Renal cortex interstitium (tissue), 11 donors: Measurements from ENCODE around the gene GAL3ST3. TPM values are rescaled to one million over a fixed set of nuclear protein-coding genes. Genes with fewer than 3 reads are reported as not detected.

Experiments
- DNase-seq, 11 donors: peaks; one replicate each; pipeline ENCODE4 v3.0.0-alpha.2; 2013; ENCODE audit warnings: low read depth in 9 of 11, low spot score in 4 of 11; ENCODE audit errors: extremely low read depth in 1 of 11
- polyA plus RNA-seq, 3 donors: library from polyadenylated mRNA; unstranded; fragments of 120-200 nt; gene quantifications; one replicate each; pipeline ENCODE4 v1.2.1, GENCODE V29; 2013; ENCODE audit not compliant: insufficient read length in 3 of 3

GAL3ST3 gene
- polyA plus RNA-seq, 3 donors: 3.6 to 6.7 (median 6.6) TPM

DNA sequence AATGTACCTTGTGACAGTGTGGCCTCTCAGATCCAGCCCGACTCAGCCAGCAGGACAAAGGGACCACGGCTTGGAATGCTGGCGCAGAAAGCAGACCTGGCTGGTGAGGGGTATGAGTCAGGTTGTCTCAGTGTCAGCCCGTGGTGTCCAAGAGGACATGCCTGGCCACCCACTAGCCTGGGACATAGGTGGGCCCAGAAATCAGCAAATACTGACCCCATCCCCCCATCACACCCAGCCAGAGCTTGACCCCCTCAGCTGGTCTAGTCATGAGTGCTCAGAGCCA, 42.1 kb downstream of the GAL3ST3 start:
- no peak for DNase-seq

DNA sequence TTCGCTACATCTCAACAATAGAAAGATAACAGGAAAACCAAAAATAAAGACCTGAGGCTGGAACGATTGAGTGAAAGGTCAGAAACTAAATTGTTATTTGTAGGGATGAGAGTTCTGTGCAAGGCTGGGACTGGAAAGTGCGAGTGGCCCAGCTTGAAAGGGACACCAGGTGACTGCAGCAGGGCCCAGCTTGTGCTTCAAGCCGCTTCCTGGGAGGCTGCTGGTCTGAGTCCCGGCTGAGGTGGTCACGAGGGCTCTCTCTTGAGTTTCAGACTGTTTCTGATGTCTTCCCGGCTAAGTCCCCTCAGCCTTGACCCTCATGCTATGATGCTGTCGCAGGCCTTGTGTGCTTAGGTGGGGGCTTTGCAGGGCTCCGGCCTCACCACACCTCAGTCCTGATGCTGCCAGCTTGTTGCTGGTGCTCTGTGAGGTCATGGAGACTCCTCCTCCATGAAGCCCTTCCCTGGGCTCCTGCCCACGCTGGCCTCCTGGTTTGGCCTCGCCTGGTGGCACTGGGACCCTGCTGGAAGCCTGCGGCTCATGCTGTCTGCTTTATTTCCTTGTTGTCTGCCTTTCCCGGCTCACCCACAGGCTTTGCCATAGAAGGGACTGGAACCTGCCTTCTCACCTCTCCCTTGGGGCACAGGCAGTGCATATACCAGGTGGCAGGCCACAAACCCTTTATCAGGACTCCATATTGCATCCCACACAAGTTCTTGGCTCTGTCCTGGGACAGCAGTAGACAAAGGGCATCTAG, 42.6 kb downstream of the GAL3ST3 start:
- DNase-seq: no peak

DNA sequence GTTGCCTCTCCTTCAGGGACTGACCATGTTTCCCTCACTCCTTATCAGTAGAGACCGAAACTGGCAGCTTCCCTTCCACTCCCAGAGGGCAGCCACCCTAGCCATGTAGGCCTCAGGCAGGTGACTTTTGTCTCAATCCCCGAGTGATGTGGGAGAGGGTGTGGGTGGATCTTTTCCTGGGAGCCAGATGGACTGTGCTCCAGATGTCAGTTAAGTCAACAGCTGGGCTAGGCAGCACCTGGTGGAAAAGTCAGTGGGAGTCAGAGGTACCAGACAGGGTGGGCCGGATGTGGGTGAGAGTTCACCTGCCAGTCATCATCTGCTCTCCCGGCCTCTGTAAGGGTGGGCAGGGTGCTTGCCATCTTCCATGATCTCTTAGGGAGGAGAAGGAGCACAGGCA, 44.8 kb downstream of the GAL3ST3 start:
- no peak for DNase-seq

DNA sequence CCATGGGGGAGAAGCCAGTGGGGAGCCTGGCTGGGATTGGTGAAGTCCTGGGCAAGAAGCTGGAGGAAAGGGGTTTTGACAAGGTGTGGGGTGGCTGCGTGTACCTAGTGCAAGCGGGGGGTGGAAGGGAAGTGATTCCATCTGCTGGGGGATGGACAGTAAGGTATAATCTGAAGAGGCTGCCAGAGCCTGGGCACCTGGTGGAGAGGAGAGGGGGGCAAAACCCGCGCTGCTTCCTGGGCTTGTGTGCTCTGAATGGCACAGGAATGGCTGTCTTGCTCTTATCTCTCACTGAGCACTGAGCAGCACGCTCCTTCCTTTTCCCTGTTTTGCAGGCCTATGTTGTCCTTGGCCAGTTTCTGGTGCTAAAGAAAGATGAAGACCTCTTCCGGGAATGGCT, 45.7 kb downstream of the GAL3ST3 start:
- no peak for DNase-seq

DNA sequence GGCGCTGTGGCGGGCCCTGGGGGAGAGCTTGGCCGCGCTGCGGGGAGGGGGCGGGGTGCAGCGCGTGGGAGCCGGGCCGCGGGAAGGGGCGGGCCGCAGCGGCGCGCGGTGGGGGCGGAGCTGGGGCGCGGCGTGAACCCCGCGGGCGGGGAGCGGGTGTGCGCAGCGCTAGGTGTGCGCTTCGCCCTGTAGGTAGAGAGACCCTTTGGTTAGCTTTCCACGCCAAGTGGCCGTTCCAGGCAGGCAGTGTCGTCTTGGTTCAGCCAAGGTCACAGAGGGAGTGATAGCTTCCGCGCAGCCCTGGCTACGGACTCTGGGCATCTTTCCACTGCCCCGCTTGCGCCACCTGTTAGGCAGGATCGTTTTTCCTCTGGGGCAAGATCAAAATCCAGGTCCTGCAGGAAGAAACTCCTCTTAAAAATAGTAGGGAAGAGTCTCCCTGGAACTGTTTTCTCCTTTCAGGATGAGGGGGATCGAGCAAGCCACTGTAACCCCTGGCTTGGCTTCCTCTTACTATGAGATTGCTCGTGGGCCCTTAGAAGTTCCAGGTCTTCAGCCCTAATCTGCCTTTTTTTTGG, 46.2 kb downstream of the GAL3ST3 start:
- no peak for DNase-seq

DNA sequence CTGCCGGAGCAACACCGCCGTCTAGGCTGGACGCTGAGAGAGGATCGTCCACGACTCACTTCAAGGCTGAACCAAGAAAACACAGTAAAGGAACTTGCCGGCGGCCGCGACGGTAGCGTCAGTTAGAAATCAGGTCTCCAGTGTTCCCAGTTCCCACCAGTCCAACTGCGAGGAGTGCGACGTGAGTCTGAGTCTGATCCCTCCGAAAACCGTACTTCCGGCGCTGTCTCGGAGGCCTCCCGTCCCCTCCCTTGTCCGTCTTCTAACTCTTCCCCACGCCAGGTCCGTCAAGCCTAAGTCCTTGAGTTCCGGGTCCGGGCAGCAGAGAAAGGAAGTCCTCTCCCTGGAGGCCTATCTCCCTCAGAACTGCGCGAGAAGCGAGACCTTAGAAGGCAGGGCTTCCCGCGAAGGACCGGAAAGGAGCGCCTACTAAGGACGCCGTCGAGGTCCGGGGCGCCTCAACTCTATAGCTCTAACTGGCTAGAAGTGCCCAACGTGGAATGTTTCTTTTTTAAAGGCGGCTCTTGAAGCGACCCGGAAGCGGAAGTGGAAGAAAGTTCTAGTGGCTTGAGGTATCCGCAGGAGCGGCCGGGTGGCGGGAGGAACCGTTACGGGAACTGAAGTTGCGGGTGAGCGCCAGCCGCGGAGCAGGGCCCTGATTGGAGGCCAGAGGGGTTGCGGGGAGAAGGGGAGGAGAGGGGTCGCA, 46.9 kb downstream of the GAL3ST3 start, which contains the start of the genes BANF1 and EIF1AD:
Gene BANF1 (plus strand): TSS at position 562 of the 706 bp plus-strand sequence. CDS start 748 bp downstream, outside the sequence.
Gene EIF1AD (minus strand): TSS at position 216 of the 706 bp plus-strand sequence. CDS start 1,768 bp downstream, outside the sequence.
- peak; percentile 93 to 99 (median 96) for DNase-seq

DNA sequence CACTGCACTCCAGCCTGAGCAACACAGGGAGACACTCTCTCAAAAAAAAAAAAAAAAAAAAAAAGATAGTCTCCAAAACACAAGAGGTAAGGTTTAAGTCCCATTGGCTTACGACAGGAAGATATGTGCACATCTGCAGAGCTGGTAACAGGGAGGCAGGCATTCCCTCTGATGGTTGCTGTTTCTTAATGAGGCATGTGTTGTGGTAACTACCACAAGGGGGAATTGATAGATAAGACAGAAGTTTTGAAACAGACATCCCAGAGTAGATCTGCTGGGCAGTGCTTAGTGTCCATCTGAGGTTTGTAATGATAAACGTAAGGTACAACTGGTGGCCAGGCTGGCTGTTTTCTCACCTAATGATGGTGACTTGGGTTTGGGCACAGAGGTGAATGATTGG, 51.7 kb downstream of the GAL3ST3 start:
- DNase-seq: no peak

DNA sequence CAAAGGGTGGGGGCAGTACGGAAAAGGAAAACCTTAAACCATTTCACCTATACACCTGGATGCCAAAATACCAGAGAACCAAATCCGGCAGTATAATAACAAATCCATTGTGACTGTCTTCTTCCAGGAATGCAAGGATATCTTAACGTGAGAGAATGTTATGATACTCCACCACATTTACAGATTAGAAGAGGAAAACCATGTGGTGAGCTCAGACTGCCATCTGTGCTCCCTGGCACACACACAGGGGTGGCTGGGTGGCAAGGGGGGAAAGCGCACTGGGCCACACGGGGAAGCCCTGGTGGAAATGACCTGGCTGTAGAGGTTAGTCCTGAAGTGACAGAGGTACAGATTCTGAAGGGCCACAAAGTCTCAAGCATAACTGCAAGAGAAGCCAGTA, 56.9 kb downstream of the GAL3ST3 start:
- DNase-seq: no peak

Other genes with a start within 250 kb of the GAL3ST3 start
- gene SNX32, start 215.2 kb downstream of the GAL3ST3 start, polyA plus RNA-seq: 1 to 10 TPM; 1.4 to 3.7 (median 2.2) TPM
- gene CFL1, start 191.0 kb downstream of the GAL3ST3 start, polyA plus RNA-seq: 100 to 1,000 TPM; 728 to 948 (median 744) TPM
- 10 to 100 TPM; 45.6 to 62.3 (median 56.6) TPM for gene MUS81, start 188.7 kb downstream of the GAL3ST3 start, polyA plus RNA-seq
- gene EFEMP2, start 176.4 kb downstream of the GAL3ST3 start, polyA plus RNA-seq: 100 to 1,000 TPM in 2 of 3 donors, 10 to 100 TPM in 1; 87.9 to 129 (median 127) TPM
- gene CTSW, start 169.3 kb downstream of the GAL3ST3 start, polyA plus RNA-seq: 1 to 10 TPM in 2 of 3 donors, under 1 TPM in 1; 0.47 to 1.3 (median 1.0) TPM
- gene FIBP, start 160.7 kb downstream of the GAL3ST3 start, polyA plus RNA-seq: 10 to 100 TPM; 88.2 to 94.0 (median 92.2) TPM
- 10 to 100 TPM in 2 of 3 donors, 1 to 10 TPM in 1; 5.7 to 17.4 (median 11.1) TPM for gene CCDC85B, start 158.5 kb downstream of the GAL3ST3 start, polyA plus RNA-seq
- under 1 TPM; 0.07 to 0.24 (median 0.20) TPM for gene FOSL1, start 148.8 kb downstream of the GAL3ST3 start, polyA plus RNA-seq
- 10 to 100 TPM; 30.9 to 41.8 (median 33.3) TPM for gene C11orf68, start 130.1 kb downstream of the GAL3ST3 start, polyA plus RNA-seq
- 100 to 1,000 TPM in 1 of 3 donors, 10 to 100 TPM in 2; 73.3 to 109 (median 88.0) TPM for gene DRAP1, start 129.7 kb downstream of the GAL3ST3 start, polyA plus RNA-seq
- gene TSGA10IP, start 103.7 kb downstream of the GAL3ST3 start, polyA plus RNA-seq: under 1 TPM; 0.19 to 0.21 (median 0.20) TPM
- gene SART1, start 87.4 kb downstream of the GAL3ST3 start, polyA plus RNA-seq: 10 to 100 TPM; 40.4 to 60.6 (median 52.2) TPM
- 10 to 100 TPM; 26.3 to 30.3 (median 28.4) TPM for gene EIF1AD, start 47.0 kb downstream of the GAL3ST3 start, polyA plus RNA-seq
- gene BANF1, start 46.7 kb downstream of the GAL3ST3 start, polyA plus RNA-seq: 100 to 1,000 TPM; 224 to 286 (median 277) TPM
- not detected for gene CST6, start 37.2 kb downstream of the GAL3ST3 start, polyA plus RNA-seq
- gene CATSPER1, start 22.7 kb downstream of the GAL3ST3 start, polyA plus RNA-seq: not detected
- 100 to 1,000 TPM; 237 to 257 (median 251) TPM for gene SF3B2, start 3.2 kb upstream of the GAL3ST3 start, polyA plus RNA-seq
- gene PACS1, start 21.1 kb upstream of the GAL3ST3 start, polyA plus RNA-seq: 10 to 100 TPM; 48.0 to 59.2 (median 53.1) TPM
- gene KLC2, start 208.5 kb upstream of the GAL3ST3 start, polyA plus RNA-seq: 10 to 100 TPM; 18.5 to 29.5 (median 27.7) TPM
- gene RAB1B, start 219.5 kb upstream of the GAL3ST3 start, polyA plus RNA-seq: 100 to 1,000 TPM; 106 to 142 (median 126) TPM
- gene CNIH2, start 229.0 kb upstream of the GAL3ST3 start, polyA plus RNA-seq: 1 to 10 TPM; 1.9 to 3.8 (median 3.7) TPM
- gene YIF1A, start 240.0 kb upstream of the GAL3ST3 start, polyA plus RNA-seq: 10 to 100 TPM; 43.3 to 61.5 (median 57.3) TPM
- gene TMEM151A, start 242.7 kb upstream of the GAL3ST3 start, polyA plus RNA-seq: under 1 TPM in 2 of 3 donors, not detected in 1; 0.07 to 0.09 TPM